NCI-H1048 (cell line): ENCODE measurements around the gene RNLS.

Source experiments
- DNase-seq: peaks from one replicate; lab custom pipeline; 2025; lab: John Stamatoyannopoulos, UW

Gene RNLS

GRCh38 chr10:88260329-88261051, 322.6 kb downstream of the RNLS start:
- no peak for DNase-seq

GRCh38 chr10:88259381-88259780, 323.7 kb downstream of the RNLS start:
- no peak for DNase-seq

GRCh38 chr10:88256886-88257285, 326.2 kb downstream of the RNLS start:
- no peak for DNase-seq

- DNase-seq = no peak
These were observed 327.0 kb downstream of the RNLS start for GRCh38 chr10:88256013-88256680.

GRCh38 chr10:88254091-88254490, 329.0 kb downstream of the RNLS start:
- no peak for DNase-seq

GRCh38 chr10:88253622-88254021, 329.5 kb downstream of the RNLS start:
- DNase-seq = no peak

GRCh38 chr10:88253128-88253527, 330.0 kb downstream of the RNLS start:
- DNase-seq = no peak

GRCh38 chr10:88249450-88249849, 333.7 kb downstream of the RNLS start:
- DNase-seq = no peak

- DNase-seq = no peak
These were observed 336.4 kb downstream of the RNLS start for GRCh38 chr10:88246675-88247074.

- no peak for DNase-seq
These were observed 337.1 kb downstream of the RNLS start for GRCh38 chr10:88245974-88246511.

GRCh38 chr10:88244781-88245625, 338.1 kb downstream of the RNLS start:
- DNase-seq = no peak

- DNase-seq = no peak
These were observed 339.0 kb downstream of the RNLS start for GRCh38 chr10:88243836-88244730.

GRCh38 chr10:88243202-88243744, 339.8 kb downstream of the RNLS start:
- no peak for DNase-seq

- DNase-seq = no peak
These were observed 341.6 kb downstream of the RNLS start for GRCh38 chr10:88241501-88241900.

GRCh38 chr10:88239212-88239611, 343.9 kb downstream of the RNLS start:
- no peak for DNase-seq

GRCh38 chr10:88238615-88238914, 344.6 kb downstream of the RNLS start:
- no peak for DNase-seq

- DNase-seq = no peak
These were observed 345.1 kb downstream of the RNLS start for GRCh38 chr10:88237896-88238614.

- DNase-seq = no peak
These were observed 346.9 kb downstream of the RNLS start for GRCh38 chr10:88236121-88236743.

- no peak for DNase-seq
These were observed 348.8 kb downstream of the RNLS start for GRCh38 chr10:88234297-88234696.

GRCh38 chr10:88233870-88234269, 349.2 kb downstream of the RNLS start:
- no peak for DNase-seq
